HCT116 (cell line): ENCODE data around the gene DDX54. TPM values are rescaled to one million over a fixed set of nuclear protein-coding genes. Genes with fewer than 3 reads are reported as not detected.

ENCODE experiments used
- ATAC-seq: fragments of 200-7000 bp; cut with Tn5 transposase; 2 replicates; pipeline ENCODE4 v1.9.1; 2020; ENCODE audit warnings: mild to moderate bottlenecking, moderate library complexity
- BruUV-seq: library from RNA; stranded (reverse); fragments of 400-500 nt; replicated peaks from 2 replicates; lab custom pipeline; 2021; lab: Mats Ljungman, UMichigan
- CTCF ChIA-PET: fragments of 300-600 bp; sonication (Branson Sonifier 250); formaldehyde crosslinking; loops from one replicate; lab custom pipeline; 2021; ENCODE audit warnings: antibody characterized with exemption; lab: Charles Lee
- POLR2A ChIA-PET: fragments of 300-600, 350-600 bp; sonication (Branson Sonifier 250); formaldehyde crosslinking; loops from one replicate; lab custom pipeline; 2021; ENCODE audit warnings: antibody characterized with exemption; lab: Charles Lee
- RAD21 ChIA-PET, 2 experiments: fragments of 300-600 bp; sonication (Branson Sonifier 250); formaldehyde crosslinking; loops; one replicate each; lab custom pipeline; 2023; ENCODE audit warnings: low total read pairs in 2 of 2; ENCODE audit not compliant: uncharacterized antibody in 2 of 2, unreplicated experiment in 2 of 2, low non-redundant PET in 1 of 2; lab: Charles Lee
- DNase-seq: peaks from one replicate; pipeline ENCODE4 v3.0.0-alpha.2; 2010; ENCODE audit warnings: low read depth, low spot score
- H2AFZ ChIP-seq: fragments of 200-600 bp; shearing (Covaris generic), sonication (generic); 2 replicates; pipeline ENCODE4 v1.6.1; 2017; ENCODE audit warnings: low read depth, mixed run types, mixed read lengths, antibody characterized with exemption, low read length; ENCODE audit not compliant: poor library complexity, severe bottlenecking
- H3K27ac ChIP-seq: 2 replicates; pipeline ENCODE4 v1.5.1; 2012; ENCODE audit warnings: low read depth, low read length
- H3K27me3 ChIP-seq: fragments of 200-600 bp; sonication (generic); 2 replicates; pipeline ENCODE4 v1.6.1; 2016; ENCODE audit warnings: mixed run types, low read length, mixed read lengths; ENCODE audit not compliant: insufficient read depth
- H3K36me3 ChIP-seq, 2 experiments: fragments of 200-500 bp in 1 of 2; fragments of 200-600 bp in 1 of 2; sonication (Bioruptor generic) in 1 of 2; sonication (generic) in 1 of 2; 2 replicates each; pipeline versions ENCODE4 v1.5.1 to v1.6.1; 2014 to 2016; ENCODE audit warnings: low read length in 2 of 2, inconsistent platforms in 1 of 2, mixed read lengths in 1 of 2, mixed run types in 1 of 2; ENCODE audit not compliant: insufficient read depth in 2 of 2, control insufficient read depth in 1 of 2
- H3K4me1 ChIP-seq, 2 experiments: fragments of 200-600 bp in 1 of 2; sonication (generic) in 1 of 2; 2 replicates each; pipeline versions ENCODE4 v1.5.1 to v1.6.1; 2012 to 2017; ENCODE audit warnings: low read length in 2 of 2, inconsistent platforms in 1 of 2, mild to moderate bottlenecking in 1 of 2, mixed read lengths in 1 of 2, mixed run types in 1 of 2, moderate library complexity in 1 of 2; ENCODE audit not compliant: insufficient read depth in 2 of 2, control insufficient read depth in 1 of 2
- H3K4me2 ChIP-seq: fragments of 200-600 bp; sonication (generic); 2 replicates; pipeline ENCODE4 v1.6.1; 2017; ENCODE audit warnings: mixed run types, low read length, mixed read lengths
- H3K4me3 ChIP-seq, 2 experiments: fragments of 200-600 bp in 1 of 2; sonication (generic) in 1 of 2; replicated peaks in 1 of 2; 2 replicates each; pipeline ENCODE4 v1.5.1; 2011 to 2016; ENCODE audit warnings: low read length in 2 of 2, control low read depth in 1 of 2, low read depth in 1 of 2, mild to moderate bottlenecking in 1 of 2, mixed read lengths in 1 of 2, mixed run types in 1 of 2
- H3K79me2 ChIP-seq: fragments of 200-600 bp; sonication (generic); 2 replicates; pipeline ENCODE4 v1.6.1; 2017; ENCODE audit warnings: mild to moderate bottlenecking, mixed run types, low read length, moderate library complexity, mixed read lengths; ENCODE audit not compliant: insufficient read depth
- H3K9ac ChIP-seq: fragments of 200-600 bp; sonication (generic); 2 replicates; pipeline ENCODE4 v1.6.1; 2016; ENCODE audit warnings: low read length, mixed read lengths
- H3K9me2 ChIP-seq: fragments of 200-600 bp; sonication (generic), shearing (Covaris generic); 2 replicates; pipeline ENCODE4 v1.6.1; 2017; ENCODE audit warnings: mixed run types, mild to moderate bottlenecking, moderate library complexity; ENCODE audit not compliant: insufficient read depth
- H3K9me3 ChIP-seq, 2 experiments: fragments of 200-500 bp in 1 of 2; fragments of 200-600 bp in 1 of 2; sonication (Bioruptor generic) in 1 of 2; sonication (generic) in 1 of 2; 2 replicates each; pipeline ENCODE4 v1.6.1; 2014 to 2017; ENCODE audit warnings: low read length in 2 of 2, mixed read lengths in 2 of 2, inconsistent platforms in 1 of 2, low read depth in 1 of 2, mild to moderate bottlenecking in 1 of 2, mixed run types in 1 of 2, moderate library complexity in 1 of 2; ENCODE audit not compliant: control insufficient read depth in 1 of 2, insufficient read depth in 1 of 2
- H4K20me1 ChIP-seq: fragments of 200-600 bp; sonication (generic), shearing (Covaris generic); 2 replicates; pipeline ENCODE4 v1.6.1; 2017; ENCODE audit warnings: mixed run types, mild to moderate bottlenecking, moderate library complexity; ENCODE audit not compliant: insufficient read depth
- CEBPB ChIP-seq: IDR thresholded peaks from 2 replicates; pipeline ENCODE4 v1.6.1; 2012; ENCODE audit warnings: low read depth
- CTCF ChIP-seq, 3 experiments: fragments of 200-600 bp in 1 of 3; sonication (generic) in 1 of 3; IDR thresholded peaks in 2 of 3; conservative IDR thresholded peaks in 1 of 3; 2 replicates each; pipeline ENCODE4 v1.5.1; 2012 to 2017; ENCODE audit warnings: low read depth in 2 of 3, low read length in 2 of 3, antibody characterized with exemption in 1 of 3, borderline replicate concordance in 1 of 3, control low read depth in 1 of 3, mild to moderate bottlenecking in 1 of 3, mixed read lengths in 1 of 3, mixed run types in 1 of 3, moderate library complexity in 1 of 3; ENCODE audit not compliant: insufficient read depth in 1 of 3
- EZH2phosphoT487 ChIP-seq: fragments of 200-600 bp; IDR thresholded peaks from 2 replicates; pipeline ENCODE4 v1.6.1; 2018; ENCODE audit warnings: antibody characterized with exemption, borderline replicate concordance
- JUND ChIP-seq: IDR thresholded peaks from 2 replicates; pipeline ENCODE4 v1.6.1; 2012
- POLR2A ChIP-seq: IDR thresholded peaks from 2 replicates; pipeline ENCODE4 v1.7.0; 2011; ENCODE audit warnings: borderline replicate concordance; ENCODE audit not compliant: insufficient read depth, insufficient read length; ENCODE audit errors: extremely low read depth
- RAD21 ChIP-seq: IDR thresholded peaks from 2 replicates; pipeline ENCODE4 v1.6.1; 2012; ENCODE audit warnings: low read depth, mild to moderate bottlenecking
- SIN3A ChIP-seq: IDR thresholded peaks from 2 replicates; pipeline ENCODE4 v1.6.1; 2012; ENCODE audit warnings: low read depth
- SRF ChIP-seq: IDR thresholded peaks from 2 replicates; pipeline ENCODE4 v1.6.1; 2012; ENCODE audit warnings: low read depth
- TCF7L2 ChIP-seq: IDR thresholded peaks from 2 replicates; pipeline ENCODE4 v1.7.0; 2011; ENCODE audit warnings: borderline replicate concordance, inconsistent platforms; ENCODE audit not compliant: insufficient read depth, insufficient read length; ENCODE audit errors: extremely low read depth
- ZBTB33 ChIP-seq: IDR thresholded peaks from 2 replicates; pipeline ENCODE4 v1.6.1; 2011; ENCODE audit warnings: mild to moderate bottlenecking, low read length, moderate library complexity; ENCODE audit not compliant: insufficient replicate concordance; ENCODE audit errors: extremely low read depth
- ZFX ChIP-seq: fragments of 450-650 bp; IDR thresholded peaks from 2 replicates; pipeline ENCODE4 v1.6.1; 2017
- intact Hi-C: fragments of 100-400 bp; cut with micrococcal nuclease; formaldehyde crosslinking; loops from 2 replicates; pipeline ENCODE4 v1.10.0; 2022
- total RNA-seq: library from RNA; stranded (reverse); gene quantifications from one replicate; pipeline ENCODE4 v1.2.1, GENCODE V29; 2021; ENCODE audit not compliant: unreplicated experiment

DDX54 gene
- total RNA-seq, 1 experiment from 2014 or later: 110 TPM

DNA sequence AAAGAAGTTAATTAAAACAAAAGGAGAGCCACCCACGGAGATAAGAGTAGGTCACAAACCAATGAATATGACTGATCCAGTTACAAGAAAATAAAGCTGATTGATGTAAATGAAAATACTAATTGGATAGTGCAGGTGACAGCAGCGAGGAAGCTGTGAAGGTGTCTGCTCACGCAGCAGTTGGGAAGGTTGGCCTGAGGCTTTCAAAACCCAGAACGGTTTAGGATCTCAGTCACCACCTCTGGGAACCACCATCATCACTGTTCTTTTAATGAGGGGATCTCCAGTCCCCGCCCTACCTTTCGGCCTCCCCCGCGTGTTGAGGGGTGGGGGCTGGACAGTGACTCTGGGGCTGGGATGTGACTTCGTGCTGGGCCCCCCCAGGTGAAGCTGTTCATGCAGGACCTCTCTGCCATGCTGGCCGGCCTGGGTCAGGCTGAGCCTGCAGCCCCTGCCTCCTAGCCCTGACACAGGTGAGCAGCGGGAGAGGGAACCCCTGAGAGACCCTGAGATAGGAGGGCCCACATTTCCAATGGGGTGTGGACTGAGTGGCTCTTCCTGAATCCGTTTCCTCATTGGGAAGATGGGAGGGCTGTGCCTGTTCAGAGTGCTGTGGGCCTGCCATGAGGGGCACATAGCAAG is 27.9 kb downstream of the DDX54 start:
- no peak overlapping the region for H3K9ac ChIP-seq
- no peak overlapping the region for H3K4me3 ChIP-seq
- peaks cover 20 to 31% of the 10 kb centered on the region in 2 experiments; a peak in 3 of 4 replicates for H3K36me3 ChIP-seq
- H3K27me3 ChIP-seq: no peaks in the 10 kb centered on the region
- CTCF ChIA-PET: no interaction called here
- BruUV-seq: no TSS peak
- H3K9me3 ChIP-seq: no peaks in the 10 kb centered on the region
- RAD21 ChIA-PET: no interaction called here
- H3K4me2 ChIP-seq: no peak overlapping the region
- POLR2A ChIA-PET: no interaction called here
- TF ChIP-seq EZH2phosphoT487 (no peak), ZBTB33 (no peak), JUND (no peak), POLR2A (no peak), RAD21 (no peak)
- ATAC-seq (no peak), DNase-seq (no peak)
- no peak overlapping the region for H3K27ac ChIP-seq
- H3K9me2 ChIP-seq: no peaks in the 10 kb centered on the region
- H2AFZ ChIP-seq: no peak overlapping the region
- peaks cover 4% of the 10 kb centered on the region; the same call in 1 of the 2 replicates for H4K20me1 ChIP-seq
- peaks cover 5 to 21% of the 10 kb centered on the region in 2 experiments; a peak in 3 of 4 replicates for H3K4me1 ChIP-seq
- intact Hi-C loops: no loop called here
- no peaks in the 10 kb centered on the region for H3K79me2 ChIP-seq

DNA sequence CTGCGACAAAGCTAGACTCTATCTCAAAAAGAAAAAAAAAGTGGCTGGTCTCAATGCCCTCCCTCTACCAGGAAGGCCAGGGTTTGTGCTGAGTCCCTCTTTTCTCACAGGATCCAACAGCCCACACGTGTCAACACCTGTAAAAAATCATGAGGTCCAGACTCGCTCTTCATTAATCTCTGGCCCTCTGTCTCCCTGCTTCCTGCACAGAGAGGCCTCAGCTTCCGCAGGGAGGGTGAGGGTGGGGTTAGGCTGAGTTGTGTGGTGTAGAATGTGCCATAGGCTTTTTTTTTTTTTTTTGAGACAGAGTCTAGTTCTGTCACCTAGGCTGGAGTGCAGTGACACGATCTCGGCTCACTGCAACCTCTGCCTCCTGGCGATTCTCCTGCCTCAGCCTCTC is 29.6 kb downstream of the DDX54 start:
- Histone ChIP-seq H3K9me3 (no peaks in the 10 kb centered on the region), H3K27me3 (no peaks in the 10 kb centered on the region), H4K20me1 (no peaks in the 10 kb centered on the region), H3K4me1 (peaks cover 5 to 18% of the 10 kb centered on the region in 2 experiments; a peak in 3 of 4 replicates), H3K4me2 (no peak overlapping the region), H3K79me2 (no peaks in the 10 kb centered on the region), H2AFZ (no peak overlapping the region), H3K9me2 (no peaks in the 10 kb centered on the region), H3K27ac (no peak overlapping the region), H3K9ac (no peak overlapping the region), H3K4me3 (no peak overlapping the region), H3K36me3 (peaks cover 16 to 24% of the 10 kb centered on the region in 2 experiments; a peak in 3 of 4 replicates)
- POLR2A ChIA-PET: no interaction called here
- ATAC-seq (no peak), DNase-seq (no peak)
- CTCF ChIA-PET: interaction anchor here (1.2 kb wide), 1 partner anchor 19 kb away, joined by 5 read pairs; no protein-coding TSS in a partner anchor
- intact Hi-C loops: no loop called here
- no TSS peak for BruUV-seq
- RAD21 ChIA-PET: no interaction called here
- no peak for TF ChIP-seq SRF
- no peak for TF ChIP-seq ZBTB33
- TF ChIP-seq CEBPB: no peak
- no peak for TF ChIP-seq POLR2A
- TF ChIP-seq SIN3A: no peak
- no peak for TF ChIP-seq CTCF (IDR thresholded peaks at IDR 0.05 in 2 of 3, conservative IDR thresholded peaks at IDR 0.05 in 1 of 3; ENCODE audit: borderline replicate concordance in 1 of 3, insufficient read depth in 1 of 3, low read depth in 2 of 3, low read length in 2 of 3)
- no peak for TF ChIP-seq TCF7L2
- TF ChIP-seq RAD21: no peak
- no peak for TF ChIP-seq ZFX
